Upper lobe of left lung (tissue), 6 donors: ENCODE data around the gene ATXN1. TPM values are rescaled to one million over a fixed set of nuclear protein-coding genes. Genes with fewer than 3 reads are reported as not detected.

Source experiments
- ATAC-seq, 2 donors: fragments of 200-7000 bp; cut with Tn5 transposase; one replicate each; pipeline ENCODE4 v1.9.1; 2022; ENCODE audit warnings: mild to moderate bottlenecking in 2 of 2, moderate library complexity in 2 of 2; ENCODE audit not compliant: low FRiP score in 2 of 2
- DNase-seq, 2 donors: peaks; one replicate each; pipeline ENCODE4 v3.0.0-alpha.2; 2019 to 2020
- H3K27ac ChIP-seq, 4 donors: fragments of 200-600 bp; sonication (generic); one replicate each; pipeline ENCODE4 v1.5.1; 2016 to 2019
- H3K27me3 ChIP-seq, 4 donors: fragments of 200-600 bp; sonication (generic); one replicate each; pipeline ENCODE4 v1.5.1; 2017 to 2019
- H3K36me3 ChIP-seq, 4 donors: fragments of 200-600 bp; sonication (generic); one replicate each; pipeline ENCODE4 v1.5.1; 2016 to 2019
- H3K4me1 ChIP-seq, 4 donors: fragments of 200-600 bp; sonication (generic); one replicate each; pipeline ENCODE4 v1.5.1; 2018 to 2019
- H3K4me3 ChIP-seq, 4 donors: fragments of 200-600 bp; sonication (generic); one replicate each; pipeline ENCODE4 v1.5.1; 2017 to 2019; ENCODE audit warnings: mild to moderate bottlenecking in 2 of 4, moderate library complexity in 1 of 4
- H3K9me3 ChIP-seq, 4 donors: fragments of 200-600 bp; sonication (generic); one replicate each; pipeline ENCODE4 v1.5.1; 2018 to 2019
- EP300 ChIP-seq, 4 donors: sonication (generic); formaldehyde crosslinking; IDR thresholded peaks; one replicate each; pipeline ENCODE4 v1.5.1; 2017; ENCODE audit warnings: antibody characterized with exemption in 4 of 4, control low read depth in 2 of 4
- POLR2A ChIP-seq, 4 donors: fragments of 450-650 bp; IDR thresholded peaks; one replicate each; pipeline ENCODE4 v1.5.1; 2016 to 2017; ENCODE audit warnings: antibody characterized with exemption in 4 of 4, mild to moderate bottlenecking in 2 of 4
- POLR2AphosphoS5 ChIP-seq, 2 donors: sonication (generic); formaldehyde crosslinking; IDR thresholded peaks; one replicate each; pipeline ENCODE4 v1.5.1; 2017; ENCODE audit warnings: antibody characterized with exemption in 2 of 2
- WGBS, 2 donors: methylation state at CpG; one replicate each; pipeline ENCODE4 v1.1.5; 2017 to 2018; 5-methylcytosine and 5-hydroxymethylcytosine counted together
- total RNA-seq, 6 donors: library from RNA; depleted of rRNA in 4 of 6; stranded (reverse); fragments of >200 nt in 4 of 6; gene quantifications; one replicate each; pipeline versions ENCODE4 v1.1.0 to v1.2.1, GENCODE V29; 2016 to 2021
- TF ChIP-seq, protein P1 (sequence below), 6 experiments: fragments of 450-650 bp in 4 of 6; fragments of 200-600 bp in 2 of 6; sonication (generic) in 2 of 6; IDR thresholded peaks; one replicate each; pipeline ENCODE4 v1.5.1; 2016 to 2019; ENCODE audit warnings: antibody characterized with exemption in 6 of 6
- donor health status: DM: no; HTN: no; CAD: no; lungs with moderate emphysema.
- donor health status: DM: no; HTN: yes; CAD: no; lungs with severe emphysema.

ATXN1 gene
- total RNA-seq, 6 donors from 2014 or later, result 44.2 to 106 (median 71.7) TPM

DNA sequence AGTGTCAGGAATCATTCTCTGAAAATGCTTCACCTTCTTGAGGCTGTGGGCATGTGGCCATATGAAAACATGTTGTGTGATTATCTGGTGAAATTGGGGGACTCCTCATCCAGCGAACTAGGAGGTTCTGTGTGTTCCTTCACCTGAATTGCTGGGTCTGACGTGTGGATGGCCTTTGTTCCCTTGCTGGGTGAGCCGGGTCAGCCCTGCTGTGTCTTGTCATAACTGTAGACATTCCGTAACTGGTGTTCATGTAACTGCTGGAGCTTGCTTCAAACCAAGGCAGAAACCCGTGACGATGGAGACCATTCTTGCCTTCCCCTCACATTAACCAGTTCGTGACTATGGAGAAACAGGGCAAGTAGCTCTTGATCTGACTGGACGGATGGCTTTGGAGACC lies 399.4 kb downstream of the ATXN1 start:
- ATAC-seq (no peak), DNase-seq (no peak)
- Histone ChIP-seq H3K4me3 (no peak overlapping the region), H3K9me3 (no peaks in the 10 kb centered on the region), H3K36me3 (peaks cover 0 to 4% (median 0%) of the 10 kb centered on the region in 4 donors), H3K27me3 (no peaks in the 10 kb centered on the region), H3K4me1 (peaks cover 0 to 9% (median 1%) of the 10 kb centered on the region in 4 donors), H3K27ac (no peak overlapping the region)
- WGBS, 2 donors, result 86 to 93% methylated on average over 3 to 8 of the region's 8 CpGs
- TF ChIP-seq, protein P1, sequence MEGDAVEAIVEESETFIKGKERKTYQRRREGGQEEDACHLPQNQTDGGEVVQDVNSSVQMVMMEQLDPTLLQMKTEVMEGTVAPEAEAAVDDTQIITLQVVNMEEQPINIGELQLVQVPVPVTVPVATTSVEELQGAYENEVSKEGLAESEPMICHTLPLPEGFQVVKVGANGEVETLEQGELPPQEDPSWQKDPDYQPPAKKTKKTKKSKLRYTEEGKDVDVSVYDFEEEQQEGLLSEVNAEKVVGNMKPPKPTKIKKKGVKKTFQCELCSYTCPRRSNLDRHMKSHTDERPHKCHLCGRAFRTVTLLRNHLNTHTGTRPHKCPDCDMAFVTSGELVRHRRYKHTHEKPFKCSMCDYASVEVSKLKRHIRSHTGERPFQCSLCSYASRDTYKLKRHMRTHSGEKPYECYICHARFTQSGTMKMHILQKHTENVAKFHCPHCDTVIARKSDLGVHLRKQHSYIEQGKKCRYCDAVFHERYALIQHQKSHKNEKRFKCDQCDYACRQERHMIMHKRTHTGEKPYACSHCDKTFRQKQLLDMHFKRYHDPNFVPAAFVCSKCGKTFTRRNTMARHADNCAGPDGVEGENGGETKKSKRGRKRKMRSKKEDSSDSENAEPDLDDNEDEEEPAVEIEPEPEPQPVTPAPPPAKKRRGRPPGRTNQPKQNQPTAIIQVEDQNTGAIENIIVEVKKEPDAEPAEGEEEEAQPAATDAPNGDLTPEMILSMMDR (IDR thresholded peaks at IDR 0.05), result no peak
- TF ChIP-seq EP300 (IDR thresholded peaks at IDR 0.05) (no peak), POLR2A (IDR thresholded peaks at IDR 0.05) (no peak), POLR2AphosphoS5 (IDR thresholded peaks at IDR 0.05) (no peak)

DNA sequence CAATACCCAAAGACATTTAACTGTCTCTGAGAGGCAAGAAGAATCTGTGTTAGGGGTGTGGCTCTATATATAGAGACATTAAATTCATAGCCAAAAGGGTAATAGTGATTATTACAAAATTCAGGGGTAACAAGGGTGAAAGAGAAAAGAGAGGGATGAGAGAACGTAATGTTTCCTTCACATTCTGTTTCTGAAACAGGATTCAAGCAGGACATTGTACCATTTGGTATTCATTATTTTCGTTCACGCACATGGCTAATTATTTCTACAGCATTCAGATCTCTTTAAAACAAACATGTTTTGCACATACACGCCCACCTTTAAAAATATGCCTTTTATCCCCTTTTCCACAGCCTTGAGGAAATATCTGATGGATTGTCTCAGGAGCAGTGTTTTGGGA lies 400.1 kb downstream of the ATXN1 start:
- TF ChIP-seq POLR2AphosphoS5 (IDR thresholded peaks at IDR 0.05), result no peak
- ATAC-seq (no peak), DNase-seq (no peak)
- no peak overlapping the region for H3K4me3 ChIP-seq
- no peak overlapping the region for H3K27ac ChIP-seq
- H3K9me3 ChIP-seq, result no peaks in the 10 kb centered on the region
- H3K36me3 ChIP-seq, result peaks cover 0 to 4% (median 0%) of the 10 kb centered on the region in 4 donors
- H3K4me1 ChIP-seq, result peaks cover 0 to 9% (median 1%) of the 10 kb centered on the region in 4 donors
- H3K27me3 ChIP-seq, result no peaks in the 10 kb centered on the region
- 84 to 92% methylated on average over 4 of the region's 4 CpGs for WGBS, 2 donors

DNA sequence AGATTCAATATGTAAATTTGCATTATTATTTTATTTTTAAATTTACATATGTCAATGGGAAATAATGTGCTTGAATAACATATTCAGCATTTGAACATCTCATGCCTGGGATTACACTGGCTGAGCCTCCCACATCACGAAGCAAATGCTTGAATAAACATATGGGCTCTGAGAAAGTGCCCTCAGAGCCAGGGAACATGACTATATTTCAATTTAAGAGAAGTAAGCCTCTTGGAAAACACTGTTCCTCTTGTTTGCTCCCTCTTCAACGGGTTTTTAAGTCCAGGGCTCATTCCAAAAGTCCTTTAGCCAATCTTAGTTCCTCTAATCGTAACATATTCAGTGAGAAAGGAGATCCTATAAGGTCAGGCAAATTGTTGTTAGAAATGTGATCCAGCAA lies 400.9 kb downstream of the ATXN1 start:
- no peak for ATAC-seq
- Histone ChIP-seq H3K36me3 (peaks cover 0 to 4% (median 0%) of the 10 kb centered on the region in 4 donors), H3K27me3 (no peaks in the 10 kb centered on the region), H3K9me3 (no peaks in the 10 kb centered on the region), H3K4me1 (peaks cover 0 to 9% (median under 1%) of the 10 kb centered on the region in 4 donors), H3K27ac (no peak overlapping the region), H3K4me3 (no peak overlapping the region)
- no peak for TF ChIP-seq POLR2AphosphoS5 (IDR thresholded peaks at IDR 0.05)
- TF ChIP-seq EP300 (IDR thresholded peaks at IDR 0.05), result no peak
- TF ChIP-seq POLR2A (IDR thresholded peaks at IDR 0.05), result no peak
- TF ChIP-seq, protein P1 (IDR thresholded peaks at IDR 0.05), result no peak
- no peak for DNase-seq
- 57 to 71% methylated on average over 3 of the region's 3 CpGs for whole genome bisulfite sequencing, 2 donors

DNA sequence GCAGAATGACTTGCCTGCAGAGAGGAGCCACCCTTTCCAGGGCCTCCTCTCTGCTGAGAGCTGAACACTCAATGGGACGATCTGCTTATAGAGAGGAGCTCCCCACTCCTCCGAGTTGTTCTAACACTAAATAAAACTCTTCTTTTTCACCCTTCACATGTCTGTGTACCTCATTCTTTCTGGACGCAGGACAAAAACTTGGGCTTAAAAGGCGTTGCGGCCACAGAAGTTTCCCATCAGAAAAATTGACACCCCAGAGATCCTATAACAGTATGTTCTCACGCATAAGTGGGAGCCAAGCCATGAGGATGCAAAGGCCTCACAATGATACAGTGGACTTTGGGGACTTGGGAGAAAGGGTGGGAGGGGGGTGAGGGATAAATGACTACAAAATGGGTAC lies 401.7 kb downstream of the ATXN1 start:
- DNase-seq, result no peak
- H3K27me3 ChIP-seq, result no peaks in the 10 kb centered on the region

DNA sequence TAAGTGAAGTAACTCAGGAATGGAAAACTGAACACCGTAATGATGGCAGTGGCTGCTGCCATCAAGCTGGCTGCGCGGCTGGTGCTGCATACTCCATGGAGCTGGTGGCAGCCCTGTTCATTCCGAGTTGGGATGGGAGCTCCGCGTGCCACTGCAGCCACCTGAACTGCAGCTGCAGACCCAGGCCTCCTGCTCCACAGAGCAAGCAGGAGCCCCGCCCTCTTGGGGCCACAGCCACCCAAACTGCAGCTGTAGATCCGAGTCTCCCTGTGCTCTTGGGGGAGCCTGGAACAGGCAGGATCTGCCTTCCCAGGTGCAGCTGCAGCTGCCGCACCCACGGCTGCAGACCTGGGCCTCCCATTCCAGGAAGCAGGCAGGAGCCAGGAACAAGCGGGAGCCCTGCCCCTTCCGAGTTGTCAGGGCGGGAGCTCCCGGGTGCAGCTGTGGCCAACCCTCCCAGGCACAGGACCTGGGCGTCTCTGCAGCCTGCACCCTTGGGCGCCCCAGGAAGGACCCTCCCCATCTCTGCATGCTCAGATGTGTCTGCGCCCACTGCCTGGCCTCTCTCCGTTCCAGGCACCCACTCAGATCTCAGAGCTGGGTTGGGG lies 402.6 kb downstream of the ATXN1 start:
- H3K9me3 ChIP-seq, result no peaks in the 10 kb centered on the region
- no peak for ATAC-seq
- H3K27me3 ChIP-seq, result no peaks in the 10 kb centered on the region
- H3K27ac ChIP-seq, result no peak overlapping the region
- H3K36me3 ChIP-seq, result peaks cover 0 to 4% (median 0%) of the 10 kb centered on the region in 4 donors
- DNase-seq, result peak in 1 of 2 donors; percentile 68
- no peak overlapping the region for H3K4me3 ChIP-seq
- 87 to 90% methylated on average over 6 to 14 of the region's 18 CpGs for WGBS, 2 donors
- H3K4me1 ChIP-seq, result peaks cover 0 to 9% (median 0%) of the 10 kb centered on the region in 4 donors
- no peak for TF ChIP-seq EP300 (IDR thresholded peaks at IDR 0.05)
- no peak for TF ChIP-seq POLR2A (IDR thresholded peaks at IDR 0.05)
- TF ChIP-seq, protein P1 (IDR thresholded peaks at IDR 0.05), result no peak
- no peak for TF ChIP-seq POLR2AphosphoS5 (IDR thresholded peaks at IDR 0.05)

More for the DNA sequence above, 401.7 kb downstream of the ATXN1 start:
- H3K4me1 ChIP-seq, result peaks cover 0 to 9% (median 0%) of the 10 kb centered on the region in 4 donors
- 95 to 97% methylated on average over 6 of the region's 6 CpGs for WGBS, 2 donors
- ATAC-seq, result no peak
- H3K9me3 ChIP-seq, result no peaks in the 10 kb centered on the region
- no peak overlapping the region for H3K4me3 ChIP-seq
- no peak overlapping the region for H3K27ac ChIP-seq
- no peak for TF ChIP-seq EP300 (IDR thresholded peaks at IDR 0.05)
- TF ChIP-seq POLR2AphosphoS5 (IDR thresholded peaks at IDR 0.05), result no peak
- TF ChIP-seq, protein P1 (IDR thresholded peaks at IDR 0.05), result no peak
- TF ChIP-seq POLR2A (IDR thresholded peaks at IDR 0.05), result no peak
- H3K36me3 ChIP-seq, result peaks cover 0 to 4% (median 0%) of the 10 kb centered on the region in 4 donors
